DOHH2 (cell line): ENCODE data around the gene PSMD4.
"Not testable (repeated sequence)": the region's sequence is repeated elsewhere in the genome, so short reads cannot be mapped to it uniquely, and the experiment has no call there.

Experiments used
- EZH2phosphoT487 ChIP-seq: fragments of 200-600 bp; sonication (generic); IDR thresholded peaks from 2 replicates; pipeline ENCODE4 v1.6.1; 2017; ENCODE audit warnings: borderline replicate concordance, mild to moderate bottlenecking, antibody characterized with exemption, low read length, moderate library complexity, mixed read lengths
- TF ChIP-seq, protein P1 (sequence below): fragments of 200-600 bp; sonication (generic); IDR thresholded peaks from one replicate; pipeline ENCODE4 v1.5.1; 2014; ENCODE audit warnings: antibody characterized with exemption, mild to moderate bottlenecking, low read depth, low read length; ENCODE audit not compliant: poor library complexity, severe bottlenecking

DNA sequence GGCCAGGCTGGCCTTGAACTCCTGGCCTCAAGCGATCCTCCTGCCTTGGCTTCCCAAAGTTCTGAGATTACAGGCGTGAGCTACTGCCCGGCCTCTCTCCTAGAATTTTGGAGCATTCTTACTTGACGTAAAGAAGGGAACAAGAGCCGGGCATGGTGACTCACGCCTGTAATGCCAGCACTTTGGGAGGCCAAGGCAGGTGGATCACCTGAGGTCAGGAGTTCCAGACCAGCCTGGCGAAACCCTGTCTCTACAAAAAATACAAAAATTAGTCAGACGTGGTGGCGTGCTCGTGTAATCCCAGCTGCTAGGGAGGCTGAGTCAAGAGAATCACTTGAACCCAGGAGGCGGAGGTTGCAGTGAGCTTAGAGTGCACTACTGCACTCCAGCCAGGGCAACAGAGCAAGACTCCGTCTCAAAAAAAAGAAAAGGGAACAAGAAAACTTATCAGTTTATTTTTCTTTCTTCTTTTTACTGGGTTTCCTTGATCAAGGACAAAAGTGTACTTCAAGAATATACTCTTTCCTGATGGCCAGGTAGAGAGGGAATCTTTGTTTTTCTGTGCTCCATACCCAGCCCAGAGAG lies 49.1 kb upstream of the PSMD4 start:
- TF ChIP-seq, protein P1, sequence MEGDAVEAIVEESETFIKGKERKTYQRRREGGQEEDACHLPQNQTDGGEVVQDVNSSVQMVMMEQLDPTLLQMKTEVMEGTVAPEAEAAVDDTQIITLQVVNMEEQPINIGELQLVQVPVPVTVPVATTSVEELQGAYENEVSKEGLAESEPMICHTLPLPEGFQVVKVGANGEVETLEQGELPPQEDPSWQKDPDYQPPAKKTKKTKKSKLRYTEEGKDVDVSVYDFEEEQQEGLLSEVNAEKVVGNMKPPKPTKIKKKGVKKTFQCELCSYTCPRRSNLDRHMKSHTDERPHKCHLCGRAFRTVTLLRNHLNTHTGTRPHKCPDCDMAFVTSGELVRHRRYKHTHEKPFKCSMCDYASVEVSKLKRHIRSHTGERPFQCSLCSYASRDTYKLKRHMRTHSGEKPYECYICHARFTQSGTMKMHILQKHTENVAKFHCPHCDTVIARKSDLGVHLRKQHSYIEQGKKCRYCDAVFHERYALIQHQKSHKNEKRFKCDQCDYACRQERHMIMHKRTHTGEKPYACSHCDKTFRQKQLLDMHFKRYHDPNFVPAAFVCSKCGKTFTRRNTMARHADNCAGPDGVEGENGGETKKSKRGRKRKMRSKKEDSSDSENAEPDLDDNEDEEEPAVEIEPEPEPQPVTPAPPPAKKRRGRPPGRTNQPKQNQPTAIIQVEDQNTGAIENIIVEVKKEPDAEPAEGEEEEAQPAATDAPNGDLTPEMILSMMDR, result not testable (repeated sequence)
- TF ChIP-seq EZH2phosphoT487, result not testable (repeated sequence)
